ENCODE results near the gene PHACTR3. TPM values are rescaled to one million over a fixed set of nuclear protein-coding genes. Genes with fewer than 3 reads are reported as not detected.

Gene PHACTR3
- total RNA-seq, 2 donors from 2014 or later, result 0.13 TPM; not detected in 1

DNA sequence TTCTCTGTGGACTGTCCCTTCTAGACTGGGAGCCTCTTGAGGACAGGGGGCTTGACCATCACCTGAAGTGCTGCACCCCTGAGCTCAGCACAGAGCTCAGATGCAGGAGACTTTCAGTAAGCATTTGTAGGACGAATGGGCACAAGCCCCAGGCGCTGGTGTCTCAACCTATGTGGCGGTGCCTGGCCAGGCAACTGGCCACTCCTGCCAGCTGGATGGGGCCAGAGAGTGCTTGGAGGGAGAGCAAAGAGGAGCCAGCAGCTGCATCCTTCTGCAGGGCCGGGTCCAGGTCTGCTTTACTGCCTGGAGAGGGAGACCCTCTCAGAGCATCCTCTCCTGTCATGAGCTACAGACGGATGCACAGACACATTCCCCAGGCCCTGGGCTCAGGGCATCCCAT lies 4.5 kb downstream of the PHACTR3 start:
- Histone ChIP-seq H3K4me1 (ENCODE audit: control insufficient read depth, insufficient read depth, low read length) (no peaks in the 10 kb centered on the region), H3K27ac (ENCODE audit: low read depth, low read length) (no peak overlapping the region), H3K36me3 (ENCODE audit: control insufficient read depth, insufficient read depth, low read length) (no peaks in the 10 kb centered on the region), H3K9me3 (ENCODE audit: control insufficient read depth, low read length) (peaks cover 8% of the 10 kb centered on the region), H3K9ac (ENCODE audit: extremely low read depth, low read length, poor library complexity, severe bottlenecking) (no peak overlapping the region), H3K27me3 (ENCODE audit: control insufficient read depth, insufficient read depth, low read length, poor library complexity, severe bottlenecking) (peaks cover 48% of the 10 kb centered on the region), H3K4me3 (ENCODE audit: low read length) (no peak overlapping the region)
- Mint-ChIP-seq H3K9me3 (no peaks in the 10 kb centered on the region), H3K27me3 (ENCODE audit: insufficient read depth) (peaks cover 76% of the 10 kb centered on the region), H3K4me1 (no peaks in the 10 kb centered on the region), H3K36me3 (ENCODE audit: low read depth) (no peaks in the 10 kb centered on the region), H3K27ac (no peak overlapping the region), H3K4me3 (no peak overlapping the region)
- TF ChIP-seq, protein P1, sequence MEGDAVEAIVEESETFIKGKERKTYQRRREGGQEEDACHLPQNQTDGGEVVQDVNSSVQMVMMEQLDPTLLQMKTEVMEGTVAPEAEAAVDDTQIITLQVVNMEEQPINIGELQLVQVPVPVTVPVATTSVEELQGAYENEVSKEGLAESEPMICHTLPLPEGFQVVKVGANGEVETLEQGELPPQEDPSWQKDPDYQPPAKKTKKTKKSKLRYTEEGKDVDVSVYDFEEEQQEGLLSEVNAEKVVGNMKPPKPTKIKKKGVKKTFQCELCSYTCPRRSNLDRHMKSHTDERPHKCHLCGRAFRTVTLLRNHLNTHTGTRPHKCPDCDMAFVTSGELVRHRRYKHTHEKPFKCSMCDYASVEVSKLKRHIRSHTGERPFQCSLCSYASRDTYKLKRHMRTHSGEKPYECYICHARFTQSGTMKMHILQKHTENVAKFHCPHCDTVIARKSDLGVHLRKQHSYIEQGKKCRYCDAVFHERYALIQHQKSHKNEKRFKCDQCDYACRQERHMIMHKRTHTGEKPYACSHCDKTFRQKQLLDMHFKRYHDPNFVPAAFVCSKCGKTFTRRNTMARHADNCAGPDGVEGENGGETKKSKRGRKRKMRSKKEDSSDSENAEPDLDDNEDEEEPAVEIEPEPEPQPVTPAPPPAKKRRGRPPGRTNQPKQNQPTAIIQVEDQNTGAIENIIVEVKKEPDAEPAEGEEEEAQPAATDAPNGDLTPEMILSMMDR (conservative IDR thresholded peaks at IDR 0.05), result no peak
- DNase-seq, result no peak
- 81 to 83% methylated on average over 3 to 5 of the region's 5 CpGs for WGBS, 2 experiments (ENCODE audit: insufficient coverage in 1 of 2, insufficient read length in 1 of 2)

DNA sequence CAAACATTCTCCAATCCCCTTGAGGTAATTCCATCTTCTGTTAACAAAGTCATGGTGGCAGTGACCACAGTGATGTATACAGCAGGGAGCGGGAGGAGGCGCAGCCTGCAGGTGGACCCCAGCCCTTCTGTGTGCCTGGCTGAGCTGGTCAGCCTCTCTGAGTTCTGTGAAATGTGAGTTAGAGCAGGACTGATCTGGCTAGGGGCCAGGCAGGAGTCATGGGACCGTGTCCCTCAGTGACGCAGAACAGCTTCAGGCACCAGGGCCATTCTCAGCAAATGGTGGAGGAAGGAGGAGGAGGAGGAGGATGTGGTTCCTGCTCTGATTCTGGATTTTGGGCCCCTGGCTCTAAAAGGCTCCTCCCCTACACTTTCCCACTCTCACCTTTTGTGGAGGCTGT lies 6.9 kb downstream of the PHACTR3 start:
- Histone ChIP-seq H3K9ac (ENCODE audit: extremely low read depth, low read length, poor library complexity, severe bottlenecking) (no peak overlapping the region), H3K9me3 (ENCODE audit: control insufficient read depth, low read length) (peaks cover 8% of the 10 kb centered on the region), H3K27ac (ENCODE audit: low read depth, low read length) (no peak overlapping the region), H3K4me3 (ENCODE audit: low read length) (no peak overlapping the region), H3K27me3 (ENCODE audit: control insufficient read depth, insufficient read depth, low read length, poor library complexity, severe bottlenecking) (peaks cover 24% of the 10 kb centered on the region), H3K4me1 (ENCODE audit: control insufficient read depth, insufficient read depth, low read length) (no peaks in the 10 kb centered on the region), H3K36me3 (ENCODE audit: control insufficient read depth, insufficient read depth, low read length) (no peaks in the 10 kb centered on the region)
- TF ChIP-seq, protein P1 (conservative IDR thresholded peaks at IDR 0.05), result no peak
- Mint-ChIP-seq H3K27me3 (ENCODE audit: insufficient read depth) (peaks cover 59% of the 10 kb centered on the region), H3K36me3 (ENCODE audit: low read depth) (no peaks in the 10 kb centered on the region), H3K9me3 (no peaks in the 10 kb centered on the region), H3K27ac (no peak overlapping the region), H3K4me1 (no peaks in the 10 kb centered on the region), H3K4me3 (no peak overlapping the region)
- WGBS, 2 experiments (ENCODE audit: insufficient coverage in 1 of 2, insufficient read length in 1 of 2), result 90 to 94% methylated on average over 2 to 4 of the region's 4 CpGs
- DNase-seq, result no peak

DNA sequence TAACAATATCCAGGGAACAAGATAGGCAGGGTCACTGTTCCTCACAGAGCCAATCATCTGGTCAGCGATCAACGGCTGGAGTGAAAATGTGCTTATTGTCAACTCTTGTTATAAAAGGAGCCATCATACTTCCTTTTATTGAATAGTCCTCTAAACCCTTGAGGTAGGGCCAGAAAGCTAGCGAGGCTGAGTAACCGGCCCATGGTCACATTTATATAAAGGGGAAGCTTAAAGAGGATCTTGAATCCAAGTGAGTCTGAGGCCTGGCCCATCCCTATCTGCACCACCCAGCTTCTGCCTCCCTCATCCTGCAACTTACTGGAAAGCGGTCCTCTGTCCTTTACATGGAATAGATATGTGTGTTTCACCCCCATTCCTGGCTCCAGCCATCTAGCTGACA lies 9.5 kb downstream of the PHACTR3 start:
- TF ChIP-seq, protein P1 (conservative IDR thresholded peaks at IDR 0.05), result no peak
- Histone ChIP-seq H3K9me3 (ENCODE audit: control insufficient read depth, low read length) (peaks cover 8% of the 10 kb centered on the region), H3K4me1 (ENCODE audit: control insufficient read depth, insufficient read depth, low read length) (no peaks in the 10 kb centered on the region), H3K36me3 (ENCODE audit: control insufficient read depth, insufficient read depth, low read length) (no peaks in the 10 kb centered on the region), H3K9ac (ENCODE audit: extremely low read depth, low read length, poor library complexity, severe bottlenecking) (no peak overlapping the region), H3K27me3 (ENCODE audit: control insufficient read depth, insufficient read depth, low read length, poor library complexity, severe bottlenecking) (no peaks in the 10 kb centered on the region), H3K4me3 (ENCODE audit: low read length) (no peak overlapping the region), H3K27ac (ENCODE audit: low read depth, low read length) (no peak overlapping the region)
- Mint-ChIP-seq H3K9me3 (no peaks in the 10 kb centered on the region), H3K27me3 (ENCODE audit: insufficient read depth) (peaks cover 49% of the 10 kb centered on the region), H3K27ac (no peak overlapping the region), H3K4me1 (no peaks in the 10 kb centered on the region), H3K36me3 (ENCODE audit: low read depth) (no peaks in the 10 kb centered on the region), H3K4me3 (no peak overlapping the region)
- 85 to 86% methylated on average over 3 to 5 of the region's 5 CpGs for WGBS, 2 experiments (ENCODE audit: insufficient coverage in 1 of 2, insufficient read length in 1 of 2)
- DNase-seq, result no peak
